Endothelial cell of umbilical vein (primary cell): Measurements from ENCODE around the gene C5orf24.

Experiments used
- EZH2 ChIP-seq: IDR thresholded peaks from 2 replicates; pipeline ENCODE4 v1.6.1; 2012; ENCODE audit warnings: borderline replicate concordance, low read depth, mild to moderate bottlenecking, moderate library complexity, low read length, inconsistent platforms; ENCODE audit not compliant: severe bottlenecking
- GATA2 ChIP-seq: IDR thresholded peaks from 2 replicates; pipeline ENCODE4 v1.7.0; 2011; ENCODE audit warnings: low read depth, mild to moderate bottlenecking, moderate library complexity, mixed read lengths, low read length; ENCODE audit not compliant: insufficient read length, insufficient read depth
- JUN ChIP-seq: IDR thresholded peaks from 2 replicates; pipeline ENCODE4 v1.6.1; 2011; ENCODE audit warnings: borderline replicate concordance, low read depth; ENCODE audit not compliant: insufficient read length, insufficient read depth
- MYC ChIP-seq: IDR thresholded peaks from one replicate; pipeline ENCODE4 v1.6.1; 2011; ENCODE audit warnings: mild to moderate bottlenecking, low read depth, low read length
- POLR2A ChIP-seq: IDR thresholded peaks from 2 replicates; pipeline ENCODE4 v1.6.1; 2012; ENCODE audit warnings: low read depth, mild to moderate bottlenecking, control low read depth, low read length
- POLR2AphosphoS5 ChIP-seq: IDR thresholded peaks from 2 replicates; pipeline ENCODE4 v1.6.1; 2012; ENCODE audit warnings: low read depth, mild to moderate bottlenecking, control low read depth, low read length, moderate library complexity; ENCODE audit not compliant: insufficient read depth
- TF ChIP-seq, protein P1 (sequence below), 2 donors: IDR thresholded peaks; 1 replicate in 1 of 2; 2 replicates in 1 of 2; pipeline ENCODE4 v1.5.1; 2011; ENCODE audit warnings: low read length in 2 of 2, mild to moderate bottlenecking in 2 of 2, moderate library complexity in 2 of 2, control low read depth in 1 of 2, inconsistent platforms in 1 of 2, low read depth in 1 of 2; ENCODE audit not compliant: insufficient read depth in 1 of 2; ENCODE audit errors: extremely low read depth in 1 of 2
- TF ChIP-seq, protein P2 (sequence below): IDR thresholded peaks from 2 replicates; pipeline ENCODE4 v1.6.1; 2011; ENCODE audit not compliant: insufficient read depth, insufficient read length

DNA sequence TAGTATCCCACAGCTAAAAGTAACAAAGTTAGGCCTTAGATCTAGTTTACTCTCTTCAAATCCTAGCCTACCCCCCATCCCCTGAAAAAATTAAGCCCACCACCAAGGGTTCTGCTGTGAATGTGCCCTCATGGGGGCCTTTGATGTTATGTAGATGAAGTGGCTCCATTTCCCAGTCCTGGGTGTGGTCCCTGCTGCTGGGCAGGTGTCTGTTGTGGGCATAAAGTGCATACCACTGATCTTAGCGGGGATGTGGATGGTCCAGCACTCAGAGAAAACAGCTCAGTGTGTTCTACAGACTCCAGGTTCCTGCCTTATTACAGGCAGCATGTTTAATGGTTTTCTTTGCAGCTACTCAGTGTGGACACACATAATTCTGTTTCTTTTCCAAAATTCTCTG is 61.0 kb downstream of the C5orf24 start:
- TF ChIP-seq POLR2AphosphoS5 (no peak), EZH2 (no peak), POLR2A (no peak), JUN (no peak), MYC (no peak), GATA2 (no peak)
- TF ChIP-seq, protein P1, sequence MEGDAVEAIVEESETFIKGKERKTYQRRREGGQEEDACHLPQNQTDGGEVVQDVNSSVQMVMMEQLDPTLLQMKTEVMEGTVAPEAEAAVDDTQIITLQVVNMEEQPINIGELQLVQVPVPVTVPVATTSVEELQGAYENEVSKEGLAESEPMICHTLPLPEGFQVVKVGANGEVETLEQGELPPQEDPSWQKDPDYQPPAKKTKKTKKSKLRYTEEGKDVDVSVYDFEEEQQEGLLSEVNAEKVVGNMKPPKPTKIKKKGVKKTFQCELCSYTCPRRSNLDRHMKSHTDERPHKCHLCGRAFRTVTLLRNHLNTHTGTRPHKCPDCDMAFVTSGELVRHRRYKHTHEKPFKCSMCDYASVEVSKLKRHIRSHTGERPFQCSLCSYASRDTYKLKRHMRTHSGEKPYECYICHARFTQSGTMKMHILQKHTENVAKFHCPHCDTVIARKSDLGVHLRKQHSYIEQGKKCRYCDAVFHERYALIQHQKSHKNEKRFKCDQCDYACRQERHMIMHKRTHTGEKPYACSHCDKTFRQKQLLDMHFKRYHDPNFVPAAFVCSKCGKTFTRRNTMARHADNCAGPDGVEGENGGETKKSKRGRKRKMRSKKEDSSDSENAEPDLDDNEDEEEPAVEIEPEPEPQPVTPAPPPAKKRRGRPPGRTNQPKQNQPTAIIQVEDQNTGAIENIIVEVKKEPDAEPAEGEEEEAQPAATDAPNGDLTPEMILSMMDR (IDR thresholded peaks at IDR 0.05; ENCODE audit: extremely low read depth in 1 of 2, insufficient read depth in 1 of 2, low read depth in 1 of 2, low read length in 2 of 2), result no peak
- TF ChIP-seq, protein P2, sequence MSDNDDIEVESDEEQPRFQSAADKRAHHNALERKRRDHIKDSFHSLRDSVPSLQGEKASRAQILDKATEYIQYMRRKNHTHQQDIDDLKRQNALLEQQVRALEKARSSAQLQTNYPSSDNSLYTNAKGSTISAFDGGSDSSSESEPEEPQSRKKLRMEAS, result no peak
